DOHH2 (cell line): ENCODE data around the gene DNAL4.

ENCODE experiments used
- H3F3A ChIP-seq: fragments of 200-600 bp; sonication (generic), shearing (Covaris generic); 2 replicates; pipeline ENCODE4 v1.6.0; 2016; ENCODE audit warnings: antibody characterized with exemption, mild to moderate bottlenecking; ENCODE audit not compliant: control insufficient read depth, insufficient read depth
- H3K27ac ChIP-seq: fragments of 200-600 bp; sonication (generic); 2 replicates; pipeline ENCODE4 v1.5.1; 2014; ENCODE audit warnings: low read depth, mild to moderate bottlenecking, low read length, moderate library complexity
- H3K27me3 ChIP-seq: fragments of 200-600 bp; sonication (generic); 2 replicates; pipeline ENCODE4 v1.6.1; 2014; ENCODE audit warnings: mild to moderate bottlenecking, low read length, mixed read lengths; ENCODE audit not compliant: control insufficient read depth
- H3K36me3 ChIP-seq: fragments of 200-600 bp; sonication (generic); 2 replicates; pipeline ENCODE4 v1.6.1; 2014; ENCODE audit warnings: mild to moderate bottlenecking, low read length, moderate library complexity, mixed read lengths; ENCODE audit not compliant: control insufficient read depth
- H3K4me1 ChIP-seq: fragments of 200-600 bp; sonication (generic); 2 replicates; pipeline ENCODE4 v1.6.1; 2014; ENCODE audit warnings: mild to moderate bottlenecking, low read length, mixed read lengths; ENCODE audit not compliant: control insufficient read depth
- H3K4me2 ChIP-seq: fragments of 200-600 bp; sonication (generic); 2 replicates; pipeline ENCODE4 v1.6.0; 2014; ENCODE audit warnings: mild to moderate bottlenecking, low read length, moderate library complexity
- H3K4me3 ChIP-seq: fragments of 200-600 bp; sonication (generic); 2 replicates; pipeline ENCODE4 v1.5.1; 2014; ENCODE audit warnings: mild to moderate bottlenecking, low read length, mixed read lengths
- H3K79me2 ChIP-seq: fragments of 200-600 bp; sonication (generic); 2 replicates; pipeline ENCODE4 v1.6.1; 2014; ENCODE audit warnings: mild to moderate bottlenecking, low read length, mixed read lengths; ENCODE audit not compliant: control insufficient read depth
- H3K9me2 ChIP-seq: fragments of 200-600 bp; sonication (generic); replicated peaks from 2 replicates; pipeline ENCODE4 v1.6.1; 2014; ENCODE audit warnings: mild to moderate bottlenecking, low read length, mixed read lengths; ENCODE audit not compliant: control insufficient read depth
- H3K9me3 ChIP-seq: fragments of 200-600 bp; sonication (generic); 2 replicates; pipeline ENCODE4 v1.6.1; 2014; ENCODE audit warnings: antibody characterized with exemption, low read length, mixed read lengths; ENCODE audit not compliant: control insufficient read depth, insufficient read depth
- H4K20me1 ChIP-seq: fragments of 200-600 bp; sonication (generic); 2 replicates; pipeline ENCODE4 v1.6.0; 2014; ENCODE audit warnings: low read depth, mild to moderate bottlenecking, antibody characterized with exemption, low read length, moderate library complexity; ENCODE audit not compliant: control insufficient read depth, insufficient read depth
- EZH2phosphoT487 ChIP-seq: fragments of 200-600 bp; sonication (generic); IDR thresholded peaks from 2 replicates; pipeline ENCODE4 v1.6.1; 2017; ENCODE audit warnings: borderline replicate concordance, mild to moderate bottlenecking, antibody characterized with exemption, low read length, moderate library complexity, mixed read lengths
- TF ChIP-seq, protein P1 (sequence below): fragments of 200-600 bp; sonication (generic); IDR thresholded peaks from one replicate; pipeline ENCODE4 v1.5.1; 2014; ENCODE audit warnings: antibody characterized with exemption, mild to moderate bottlenecking, low read depth, low read length; ENCODE audit not compliant: poor library complexity, severe bottlenecking

DNAL4 gene

DNA sequence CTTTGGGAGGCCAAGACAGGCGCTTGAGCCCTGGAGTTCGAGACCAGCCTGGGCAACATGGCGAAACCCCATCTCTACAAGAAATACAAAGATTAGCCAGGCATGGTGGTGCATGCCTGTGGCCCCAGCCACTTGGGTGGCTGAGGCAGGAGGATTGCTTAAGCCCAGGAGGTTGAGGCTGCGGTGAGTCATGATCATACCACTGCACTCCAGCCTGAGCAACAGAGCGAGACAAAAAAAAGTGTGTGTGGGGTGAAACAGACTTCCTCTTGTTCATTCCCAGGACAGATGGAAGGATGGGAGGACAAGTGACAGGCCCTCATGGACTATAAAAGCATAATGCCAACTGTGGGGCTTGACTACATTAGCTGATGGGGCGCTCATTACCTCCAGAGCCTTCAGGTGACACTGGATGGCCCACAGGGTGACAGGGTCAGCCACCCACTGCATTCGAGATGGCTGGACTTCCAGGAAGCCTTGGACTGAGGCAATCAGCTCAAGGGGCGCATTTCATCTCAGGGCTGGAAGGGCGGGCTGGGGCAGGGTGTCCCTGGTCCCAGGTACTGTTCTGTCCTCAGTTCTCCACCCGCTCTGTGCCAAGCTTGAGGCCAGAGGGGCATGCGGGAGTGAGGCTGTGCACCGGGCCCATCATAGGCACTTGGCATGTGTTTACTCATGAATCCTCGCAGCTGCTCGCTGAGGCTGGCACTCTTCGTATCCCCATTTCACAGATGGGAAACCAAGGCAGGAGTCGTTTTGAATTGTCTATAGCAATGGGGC, 37.4 kb upstream of the DNAL4 start:
- H3K4me2 ChIP-seq, result no peak overlapping the region
- H3K4me3 ChIP-seq, result no peak overlapping the region
- H3F3A ChIP-seq, result no peaks in the 10 kb centered on the region
- no peaks in the 10 kb centered on the region for H3K4me1 ChIP-seq
- H3K9me2 ChIP-seq, result no peaks in the 10 kb centered on the region
- no peaks in the 10 kb centered on the region for H3K9me3 ChIP-seq
- TF ChIP-seq EZH2phosphoT487, result no peak
- TF ChIP-seq, protein P1, sequence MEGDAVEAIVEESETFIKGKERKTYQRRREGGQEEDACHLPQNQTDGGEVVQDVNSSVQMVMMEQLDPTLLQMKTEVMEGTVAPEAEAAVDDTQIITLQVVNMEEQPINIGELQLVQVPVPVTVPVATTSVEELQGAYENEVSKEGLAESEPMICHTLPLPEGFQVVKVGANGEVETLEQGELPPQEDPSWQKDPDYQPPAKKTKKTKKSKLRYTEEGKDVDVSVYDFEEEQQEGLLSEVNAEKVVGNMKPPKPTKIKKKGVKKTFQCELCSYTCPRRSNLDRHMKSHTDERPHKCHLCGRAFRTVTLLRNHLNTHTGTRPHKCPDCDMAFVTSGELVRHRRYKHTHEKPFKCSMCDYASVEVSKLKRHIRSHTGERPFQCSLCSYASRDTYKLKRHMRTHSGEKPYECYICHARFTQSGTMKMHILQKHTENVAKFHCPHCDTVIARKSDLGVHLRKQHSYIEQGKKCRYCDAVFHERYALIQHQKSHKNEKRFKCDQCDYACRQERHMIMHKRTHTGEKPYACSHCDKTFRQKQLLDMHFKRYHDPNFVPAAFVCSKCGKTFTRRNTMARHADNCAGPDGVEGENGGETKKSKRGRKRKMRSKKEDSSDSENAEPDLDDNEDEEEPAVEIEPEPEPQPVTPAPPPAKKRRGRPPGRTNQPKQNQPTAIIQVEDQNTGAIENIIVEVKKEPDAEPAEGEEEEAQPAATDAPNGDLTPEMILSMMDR, result no peak
- H3K27ac ChIP-seq, result no peak overlapping the region
- no peaks in the 10 kb centered on the region for H3K36me3 ChIP-seq
- no peaks in the 10 kb centered on the region for H3K79me2 ChIP-seq
- H3K27me3 ChIP-seq, result no peaks in the 10 kb centered on the region
- H4K20me1 ChIP-seq, result no peaks in the 10 kb centered on the region

DNA sequence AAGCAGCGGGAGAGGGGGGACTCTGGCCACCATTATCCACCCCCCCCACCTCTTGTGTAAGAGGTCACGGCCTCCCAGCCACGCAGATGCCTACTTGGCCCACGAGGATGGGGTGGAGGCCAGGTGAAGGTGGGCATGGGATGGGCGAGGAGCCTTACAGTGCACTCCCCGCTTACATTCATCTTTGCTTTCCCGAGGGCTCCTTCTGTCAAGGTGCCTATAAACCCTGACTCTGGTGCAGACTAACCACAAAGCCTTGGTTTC, 36.8 kb upstream of the DNAL4 start:
- Histone ChIP-seq H3F3A (no peaks in the 10 kb centered on the region), H4K20me1 (no peaks in the 10 kb centered on the region), H3K27ac (no peak overlapping the region), H3K9me3 (no peaks in the 10 kb centered on the region), H3K9me2 (no peaks in the 10 kb centered on the region), H3K36me3 (no peaks in the 10 kb centered on the region), H3K4me2 (no peak overlapping the region), H3K4me1 (no peaks in the 10 kb centered on the region), H3K4me3 (no peak overlapping the region), H3K79me2 (no peaks in the 10 kb centered on the region), H3K27me3 (no peaks in the 10 kb centered on the region)
- TF ChIP-seq, protein P1, result no peak
- no peak for TF ChIP-seq EZH2phosphoT487

DNA sequence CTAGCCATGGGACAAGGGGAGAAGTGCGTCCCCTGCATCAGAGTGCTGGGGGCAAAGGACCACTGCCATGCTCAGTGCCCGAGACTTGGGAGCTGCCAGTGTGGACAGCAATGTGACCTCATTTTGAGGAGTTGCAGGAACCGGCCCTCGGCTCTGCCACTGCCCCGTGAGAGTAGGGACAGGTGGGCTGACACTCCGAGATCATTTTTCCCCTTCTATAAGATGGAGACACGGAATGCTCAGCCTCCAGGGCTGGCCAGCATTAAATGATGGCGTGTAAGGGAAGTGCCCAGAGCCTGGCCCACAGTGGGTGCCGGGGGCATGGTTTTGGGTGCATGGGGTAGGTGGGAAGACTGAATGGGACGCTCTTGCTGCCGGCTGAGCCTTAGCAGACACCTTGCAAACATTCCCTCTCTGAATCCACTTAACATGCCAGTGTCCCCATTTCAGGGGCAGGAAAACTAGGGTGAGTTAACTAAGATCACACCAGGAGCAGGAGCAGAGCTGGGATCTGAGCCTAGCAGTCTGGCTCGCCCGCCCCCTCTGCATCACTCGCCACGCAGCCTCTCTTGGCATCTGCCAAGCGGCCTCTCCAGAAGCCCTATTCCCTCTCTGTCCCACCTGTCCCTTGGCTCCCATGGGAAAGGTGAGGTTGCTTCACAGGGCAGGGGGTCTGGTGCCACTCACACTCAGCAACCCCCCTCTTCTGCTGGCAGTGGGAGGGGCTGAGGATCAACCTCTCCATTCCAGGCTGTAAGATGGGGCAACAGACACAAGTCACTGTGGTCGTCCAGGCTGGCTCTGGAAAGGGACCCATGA, 36.3 kb upstream of the DNAL4 start:
- H3F3A ChIP-seq, result no peaks in the 10 kb centered on the region
- no peak overlapping the region for H3K4me2 ChIP-seq
- no peaks in the 10 kb centered on the region for H4K20me1 ChIP-seq
- no peak overlapping the region for H3K27ac ChIP-seq
- H3K9me3 ChIP-seq, result no peaks in the 10 kb centered on the region
- no peaks in the 10 kb centered on the region for H3K36me3 ChIP-seq
- H3K4me1 ChIP-seq, result no peaks in the 10 kb centered on the region
- no peaks in the 10 kb centered on the region for H3K27me3 ChIP-seq
- no peaks in the 10 kb centered on the region for H3K79me2 ChIP-seq
- H3K9me2 ChIP-seq, result no peaks in the 10 kb centered on the region
- no peak overlapping the region for H3K4me3 ChIP-seq
- TF ChIP-seq, protein P1, result no peak
- TF ChIP-seq EZH2phosphoT487, result no peak
